ENCODE measurements around the gene TMED5.
"Not testable (repeated sequence)": the region's sequence is repeated elsewhere in the genome, so short reads cannot be mapped to it uniquely, and the experiment has no call there.

TMED5 gene

DNA sequence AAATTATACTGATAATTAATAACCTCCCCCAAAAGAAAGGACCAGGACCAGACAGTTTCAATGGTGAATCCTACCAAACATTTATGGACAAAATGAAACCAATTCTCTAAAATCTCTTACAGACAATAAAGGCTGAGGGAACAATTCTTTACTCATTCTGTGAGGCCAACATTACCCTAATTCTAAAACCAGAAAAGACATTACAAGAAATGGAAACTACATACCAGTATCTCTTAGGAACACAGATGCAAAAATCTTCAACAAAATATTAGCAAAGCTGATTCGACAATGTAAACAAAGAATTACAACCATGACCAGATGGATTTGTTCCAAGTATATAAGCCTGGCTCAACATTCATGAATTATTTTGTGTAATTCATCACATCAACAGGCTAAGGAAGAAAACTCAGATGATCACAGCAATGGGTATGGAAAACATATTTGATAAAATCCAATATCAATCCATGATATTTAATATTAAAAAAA is 8.6 kb downstream of the TMED5 start:
- TF ChIP-seq CTCF (IDR thresholded peaks at IDR 0.05; ENCODE audit: low read depth, low read length), result no peak
- no peak for DNase-seq (ENCODE audit: extremely low read depth, low read depth)

GRCh38 chr1:93170141-93170678 is 10.0 kb downstream of the TMED5 start:
- not testable (repeated sequence) for DNase-seq (ENCODE audit: extremely low read depth, low read depth)

DNA sequence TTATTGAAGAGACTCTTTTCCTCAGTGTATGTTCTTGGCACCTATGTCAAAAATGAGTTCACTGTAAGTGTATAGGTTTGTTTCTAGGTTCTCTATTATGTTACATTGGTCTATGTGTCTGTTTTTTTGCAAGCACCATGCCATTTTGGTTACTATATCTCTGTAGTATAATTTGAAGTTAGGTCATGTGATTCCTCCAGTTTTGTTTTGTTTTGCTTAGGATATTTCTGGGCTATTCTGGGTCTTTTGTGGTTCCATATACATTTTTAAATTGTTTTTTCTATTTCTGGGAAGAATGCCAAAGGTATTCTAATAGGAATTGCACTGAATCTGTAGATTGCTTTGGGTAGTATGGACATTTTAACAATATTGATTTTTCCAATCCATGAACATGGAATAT is 13.2 kb downstream of the TMED5 start:
- no peak for DNase-seq (ENCODE audit: extremely low read depth, low read depth)

DNA sequence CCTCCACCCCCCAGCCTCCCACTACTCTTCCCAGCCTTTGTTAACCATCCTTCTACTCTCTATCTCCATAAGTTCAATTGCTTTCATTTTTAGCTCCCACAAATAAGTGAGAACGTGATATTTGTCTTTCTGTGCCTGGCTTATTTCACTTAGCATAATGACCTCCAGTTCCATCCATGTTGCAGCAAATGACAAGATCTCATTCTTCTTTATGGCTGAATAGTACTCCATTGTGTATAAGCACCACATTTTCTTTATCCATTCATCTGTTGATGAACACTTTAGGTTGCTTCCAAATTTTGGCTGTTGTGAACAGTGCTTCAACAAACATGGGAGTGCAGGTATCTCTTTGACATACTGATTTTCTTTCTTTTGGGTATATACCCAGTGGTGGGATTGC is 14.3 kb downstream of the TMED5 start:
- DNase-seq (ENCODE audit: extremely low read depth, low read depth), result not testable (repeated sequence)

More for the DNA sequence above, 13.2 kb downstream of the TMED5 start:
- no peak for TF ChIP-seq CTCF (IDR thresholded peaks at IDR 0.05; ENCODE audit: low read depth, low read length)

DNA sequence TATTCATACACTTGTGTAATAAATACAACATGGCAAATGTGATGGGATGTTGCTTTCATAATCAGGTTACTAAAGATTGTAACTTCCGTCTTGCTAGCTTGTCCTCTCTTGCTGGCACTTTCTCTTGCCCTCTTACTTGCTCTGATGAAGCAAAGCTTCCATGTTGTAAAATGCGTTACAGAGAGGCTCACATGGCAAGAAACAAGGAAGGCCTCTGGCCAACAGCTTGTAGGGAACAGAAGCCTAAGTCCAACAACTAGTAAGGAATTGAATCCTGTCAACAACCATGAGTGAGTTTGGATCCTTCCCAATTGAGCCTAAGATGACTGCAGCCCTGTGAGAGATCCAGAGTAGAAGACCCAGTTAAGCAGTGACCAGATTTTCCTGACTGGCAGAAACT is 15.4 kb downstream of the TMED5 start:
- DNase-seq (ENCODE audit: extremely low read depth, low read depth), result no peak
- no peak for TF ChIP-seq CTCF (IDR thresholded peaks at IDR 0.05; ENCODE audit: low read depth, low read length)

DNA sequence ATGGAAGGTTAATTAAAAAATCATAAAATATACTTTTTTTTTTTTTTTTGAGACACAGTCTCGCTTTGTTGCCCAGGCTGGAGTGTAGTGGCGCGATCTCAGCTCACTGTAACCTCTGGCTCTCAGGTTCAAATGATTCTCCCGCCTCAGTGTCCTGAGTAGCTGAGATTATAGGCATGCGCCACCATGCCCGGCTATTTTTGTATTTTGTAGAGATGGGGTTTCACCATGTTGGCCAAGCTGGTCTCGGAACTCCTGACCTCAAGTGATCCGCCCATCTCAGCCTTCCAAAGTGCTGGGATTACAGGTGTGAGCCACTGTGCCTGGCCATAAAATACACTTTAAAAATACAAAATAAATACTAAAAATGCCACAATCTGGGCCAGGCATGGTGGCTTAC is 16.9 kb downstream of the TMED5 start:
- DNase-seq (ENCODE audit: extremely low read depth, low read depth), result not testable (repeated sequence)

GRCh38 chr1:93159337-93159736 is 20.9 kb downstream of the TMED5 start:
- no peak for TF ChIP-seq CTCF (IDR thresholded peaks at IDR 0.05; ENCODE audit: low read depth, low read length)
- no peak for DNase-seq (ENCODE audit: extremely low read depth, low read depth)

GRCh38 chr1:93155335-93155734 is 24.9 kb downstream of the TMED5 start:
- DNase-seq (ENCODE audit: extremely low read depth, low read depth), result no peak
- TF ChIP-seq CTCF (IDR thresholded peaks at IDR 0.05; ENCODE audit: low read depth, low read length), result no peak

DNA sequence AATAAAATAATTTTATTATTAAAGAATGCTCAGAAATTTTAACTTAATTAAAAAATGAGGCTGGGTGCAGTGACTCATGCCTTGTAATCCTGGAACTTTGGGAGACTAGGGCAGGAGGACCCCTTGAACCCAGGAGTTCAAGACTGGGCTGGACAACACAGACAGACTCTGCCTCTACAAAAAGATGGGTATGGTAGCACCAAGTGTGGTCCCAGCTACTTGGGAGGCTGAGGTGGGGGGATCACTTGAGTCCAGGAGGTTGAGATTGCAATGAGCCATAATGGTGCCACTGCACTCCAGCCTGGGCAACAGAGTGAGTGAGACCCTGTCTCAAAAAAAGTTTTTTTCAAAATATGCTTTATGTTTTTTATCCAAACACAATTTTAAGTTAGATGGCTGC is 25.3 kb downstream of the TMED5 start:
- no peak for DNase-seq (ENCODE audit: extremely low read depth, low read depth)

More for the DNA sequence above, 25.3 kb downstream of the TMED5 start:
- no peak for TF ChIP-seq CTCF (IDR thresholded peaks at IDR 0.05; ENCODE audit: low read depth, low read length)

All from AG09319 (cell line).